Panc1 (cell line): ENCODE measurements around the gene PSPC1.

ENCODE experiments used
- POLR2AphosphoS5 ChIP-seq: IDR thresholded peaks from 2 replicates; pipeline ENCODE4 v1.6.1; 2012; ENCODE audit warnings: mild to moderate bottlenecking, low read depth, low read length, moderate library complexity
- REST ChIP-seq, 2 experiments: IDR thresholded peaks; 2 replicates each; pipeline ENCODE4 v1.6.1; 2011 to 2012; ENCODE audit warnings: low read depth in 2 of 2, control low read depth in 1 of 2, low read length in 1 of 2, mild to moderate bottlenecking in 1 of 2, moderate library complexity in 1 of 2; ENCODE audit not compliant: insufficient read depth in 1 of 2
- SIN3A ChIP-seq: IDR thresholded peaks from 2 replicates; pipeline ENCODE4 v1.6.1; 2012; ENCODE audit warnings: low read depth, mild to moderate bottlenecking, low read length, moderate library complexity, borderline replicate concordance; ENCODE audit not compliant: insufficient read depth
- TF ChIP-seq, protein P1 (sequence below): fragments of 450-650 bp; IDR thresholded peaks from 2 replicates; pipeline ENCODE4 v1.5.1; 2017; ENCODE audit warnings: mild to moderate bottlenecking

DNA sequence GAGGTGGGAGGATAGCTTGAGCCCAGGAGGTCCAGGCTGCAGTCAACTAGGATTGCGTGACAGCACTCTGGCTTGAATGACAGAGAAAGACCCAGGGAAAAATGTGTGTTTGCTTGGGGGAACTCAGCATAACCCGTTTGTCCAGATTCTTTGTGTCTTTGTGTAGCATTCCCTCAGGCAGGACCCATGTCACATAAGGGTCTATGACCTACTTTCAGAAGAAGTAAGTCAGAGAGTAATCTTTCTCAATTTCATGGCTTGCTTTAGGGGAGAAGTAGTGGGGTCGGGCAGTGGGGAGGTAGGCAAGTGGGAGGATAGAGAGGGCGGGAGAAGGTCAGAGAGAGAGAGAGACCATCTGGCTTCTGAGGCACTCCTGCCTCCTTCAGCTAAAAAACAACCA lies 11.9 kb upstream of the PSPC1 start:
- TF ChIP-seq, protein P1, sequence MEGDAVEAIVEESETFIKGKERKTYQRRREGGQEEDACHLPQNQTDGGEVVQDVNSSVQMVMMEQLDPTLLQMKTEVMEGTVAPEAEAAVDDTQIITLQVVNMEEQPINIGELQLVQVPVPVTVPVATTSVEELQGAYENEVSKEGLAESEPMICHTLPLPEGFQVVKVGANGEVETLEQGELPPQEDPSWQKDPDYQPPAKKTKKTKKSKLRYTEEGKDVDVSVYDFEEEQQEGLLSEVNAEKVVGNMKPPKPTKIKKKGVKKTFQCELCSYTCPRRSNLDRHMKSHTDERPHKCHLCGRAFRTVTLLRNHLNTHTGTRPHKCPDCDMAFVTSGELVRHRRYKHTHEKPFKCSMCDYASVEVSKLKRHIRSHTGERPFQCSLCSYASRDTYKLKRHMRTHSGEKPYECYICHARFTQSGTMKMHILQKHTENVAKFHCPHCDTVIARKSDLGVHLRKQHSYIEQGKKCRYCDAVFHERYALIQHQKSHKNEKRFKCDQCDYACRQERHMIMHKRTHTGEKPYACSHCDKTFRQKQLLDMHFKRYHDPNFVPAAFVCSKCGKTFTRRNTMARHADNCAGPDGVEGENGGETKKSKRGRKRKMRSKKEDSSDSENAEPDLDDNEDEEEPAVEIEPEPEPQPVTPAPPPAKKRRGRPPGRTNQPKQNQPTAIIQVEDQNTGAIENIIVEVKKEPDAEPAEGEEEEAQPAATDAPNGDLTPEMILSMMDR = no peak
- no peak for TF ChIP-seq SIN3A
- no peak for TF ChIP-seq REST (IDR thresholded peaks at IDR 0.05; ENCODE audit: insufficient read depth in 1 of 2, low read depth in 2 of 2, low read length in 1 of 2)
- no peak for TF ChIP-seq POLR2AphosphoS5
